Activated naive CD8-positive, alpha-beta T cell treated with anti-CD3 and anti-CD28 coated beads, Interleukin-2, amount 50 U/mL, for 24 hours (primary cell): ENCODE data around the gene ARMC9.
A peak's percentile ranks its signal among the peaks of the same experiment; 100 is the strongest.
"Not testable (repeated sequence)": the region's sequence is repeated elsewhere in the genome, so short reads cannot be mapped to it uniquely, and the experiment has no call there.

ENCODE experiments used
- ATAC-seq: fragments of 150-1000 bp; cut with Tn5 transposase; one replicate; pipeline ENCODE4 v1.10.0; 2021
- DNase-seq: peaks from one replicate; pipeline ENCODE4 v3.0.0; 2021
- H3K27ac Mint-ChIP-seq: one replicate; pipeline ENCODE4 v1.8.0; 2021; ENCODE audit warnings: mild to moderate bottlenecking, mixed read lengths
- H3K27me3 Mint-ChIP-seq: one replicate; pipeline ENCODE4 v1.8.0; 2021; ENCODE audit warnings: mixed read lengths
- H3K36me3 Mint-ChIP-seq: one replicate; pipeline ENCODE4 v1.8.0; 2021; ENCODE audit warnings: low read depth, mixed read lengths
- H3K4me1 Mint-ChIP-seq: one replicate; pipeline ENCODE4 v1.8.0; 2021; ENCODE audit warnings: mixed read lengths
- H3K4me3 Mint-ChIP-seq: one replicate; pipeline ENCODE4 v1.8.0; 2021; ENCODE audit warnings: mild to moderate bottlenecking, moderate library complexity, mixed read lengths
- H3K9me3 Mint-ChIP-seq: one replicate; pipeline ENCODE4 v1.8.0; 2021; ENCODE audit warnings: mixed read lengths

The ARMC9 gene

GRCh38 chr2:231399046-231399852 is 200.8 kb downstream of the ARMC9 start:
- ATAC-seq (no peak), DNase-seq (no peak)
- peaks cover 18% of the 10 kb centered on the region for H3K27me3 Mint-ChIP-seq
- H3K4me1 Mint-ChIP-seq: peaks cover 16% of the 10 kb centered on the region
- H3K4me3 Mint-ChIP-seq: no peak overlapping the region
- no peak overlapping the region for H3K27ac Mint-ChIP-seq
- no peaks in the 10 kb centered on the region for H3K36me3 Mint-ChIP-seq
- no peaks in the 10 kb centered on the region for H3K9me3 Mint-ChIP-seq

- DNase-seq (no peak), ATAC-seq (no peak)
- no peak overlapping the region for H3K4me3 Mint-ChIP-seq
- H3K4me1 Mint-ChIP-seq: peaks cover 8% of the 10 kb centered on the region
- H3K27ac Mint-ChIP-seq: no peak overlapping the region
- no peaks in the 10 kb centered on the region for H3K9me3 Mint-ChIP-seq
- H3K27me3 Mint-ChIP-seq: peaks cover 12% of the 10 kb centered on the region
- H3K36me3 Mint-ChIP-seq: no peaks in the 10 kb centered on the region
These were observed 201.6 kb downstream of the ARMC9 start for GRCh38 chr2:231399853-231400680.

- not testable (repeated sequence) for ATAC-seq, H3K27ac Mint-ChIP-seq, H3K9me3 Mint-ChIP-seq, DNase-seq, H3K36me3 Mint-ChIP-seq, H3K4me3 Mint-ChIP-seq
- H3K27me3 Mint-ChIP-seq: peaks cover 11% of the 10 kb centered on the region
- H3K4me1 Mint-ChIP-seq: peaks cover 14% of the 10 kb centered on the region
These were observed 202.2 kb downstream of the ARMC9 start for GRCh38 chr2:231400681-231401080.

- H3K4me3 Mint-ChIP-seq, H3K27ac Mint-ChIP-seq, H3K36me3 Mint-ChIP-seq, ATAC-seq, H3K9me3 Mint-ChIP-seq, DNase-seq: not testable (repeated sequence)
- Mint-ChIP-seq H3K4me1 (peaks cover 18% of the 10 kb centered on the region), H3K27me3 (peaks cover 11% of the 10 kb centered on the region)
These were observed 202.7 kb downstream of the ARMC9 start for GRCh38 chr2:231401101-231401500.

- H3K4me1 Mint-ChIP-seq: peaks cover 15% of the 10 kb centered on the region
- H3K4me3 Mint-ChIP-seq, DNase-seq, H3K27ac Mint-ChIP-seq, H3K9me3 Mint-ChIP-seq, ATAC-seq, H3K36me3 Mint-ChIP-seq, H3K27me3 Mint-ChIP-seq: not testable (repeated sequence)
These were observed 205.2 kb downstream of the ARMC9 start for GRCh38 chr2:231403421-231404182.

- peaks cover 15% of the 10 kb centered on the region for H3K4me1 Mint-ChIP-seq
- ATAC-seq, DNase-seq, H3K36me3 Mint-ChIP-seq, H3K27ac Mint-ChIP-seq, H3K9me3 Mint-ChIP-seq, H3K4me3 Mint-ChIP-seq, H3K27me3 Mint-ChIP-seq: not testable (repeated sequence)
These were observed 205.8 kb downstream of the ARMC9 start for GRCh38 chr2:231404183-231404578.

- H3K4me3 Mint-ChIP-seq: peak overlapping the region; percentile 28
- H3K9me3 Mint-ChIP-seq, H3K27me3 Mint-ChIP-seq, H3K36me3 Mint-ChIP-seq, H3K27ac Mint-ChIP-seq: not testable (repeated sequence)
- peak; percentile 65 for ATAC-seq
- peak; percentile 62 for DNase-seq
- H3K4me1 Mint-ChIP-seq: peaks cover 15% of the 10 kb centered on the region
These were observed 207.4 kb downstream of the ARMC9 start for GRCh38 chr2:231405601-231406367.

- DNase-seq, H3K36me3 Mint-ChIP-seq, ATAC-seq, H3K27ac Mint-ChIP-seq, H3K9me3 Mint-ChIP-seq, H3K4me3 Mint-ChIP-seq: not testable (repeated sequence)
- Mint-ChIP-seq H3K27me3 (peaks cover 22% of the 10 kb centered on the region), H3K4me1 (peaks cover 19% of the 10 kb centered on the region)
These were observed 209.3 kb downstream of the ARMC9 start for GRCh38 chr2:231407686-231408085.

- not testable (repeated sequence) for H3K4me3 Mint-ChIP-seq, H3K36me3 Mint-ChIP-seq
- H3K4me1 Mint-ChIP-seq: peaks cover 19% of the 10 kb centered on the region
These were observed 209.9 kb downstream of the ARMC9 start for GRCh38 chr2:231408304-231408703.

GRCh38 chr2:231409776-231410175 is 211.3 kb downstream of the ARMC9 start:
- Mint-ChIP-seq H3K27ac (no peak overlapping the region), H3K4me1 (peaks cover 19% of the 10 kb centered on the region), H3K4me3 (no peak overlapping the region), H3K36me3 (peaks cover 8% of the 10 kb centered on the region), H3K27me3 (peaks cover 37% of the 10 kb centered on the region), H3K9me3 (peaks cover 4% of the 10 kb centered on the region)
- no peak for ATAC-seq
- no peak for DNase-seq

More at GRCh38 chr2:231408304-231408703, 209.9 kb downstream of the ARMC9 start:
- not testable (repeated sequence) for H3K9me3 Mint-ChIP-seq, H3K27ac Mint-ChIP-seq, DNase-seq, ATAC-seq
- H3K27me3 Mint-ChIP-seq: peaks cover 28% of the 10 kb centered on the region

- Mint-ChIP-seq H3K27ac (no peak overlapping the region), H3K27me3 (peaks cover 37% of the 10 kb centered on the region), H3K4me3 (no peak overlapping the region), H3K9me3 (peaks cover 4% of the 10 kb centered on the region), H3K4me1 (peaks cover 14% of the 10 kb centered on the region), H3K36me3 (peaks cover 8% of the 10 kb centered on the region)
- no peak for ATAC-seq
- no peak for DNase-seq
These were observed 212.0 kb downstream of the ARMC9 start for GRCh38 chr2:231410293-231411004.

GRCh38 chr2:231411237-231411636 is 212.8 kb downstream of the ARMC9 start:
- no peak for ATAC-seq
- H3K4me1 Mint-ChIP-seq: peaks cover 6% of the 10 kb centered on the region
- H3K9me3 Mint-ChIP-seq: peaks cover 4% of the 10 kb centered on the region
- no peak for DNase-seq
- no peak overlapping the region for H3K4me3 Mint-ChIP-seq
- peaks cover 8% of the 10 kb centered on the region for H3K36me3 Mint-ChIP-seq
- no peak overlapping the region for H3K27ac Mint-ChIP-seq
- peaks cover 37% of the 10 kb centered on the region for H3K27me3 Mint-ChIP-seq

GRCh38 chr2:231411831-231412617 is 213.6 kb downstream of the ARMC9 start:
- Mint-ChIP-seq H3K4me1 (peaks cover 3% of the 10 kb centered on the region), H3K27ac (no peak overlapping the region), H3K4me3 (peak overlapping the region; percentile 43), H3K36me3 (peaks cover 8% of the 10 kb centered on the region), H3K9me3 (peaks cover 4% of the 10 kb centered on the region), H3K27me3 (peaks cover 40% of the 10 kb centered on the region)
- DNase-seq (peak; percentile 83), ATAC-seq (peak; percentile 99)
